Osteoblast (primary cell): ENCODE measurements around the gene TGM3. TPM values are rescaled to one million over a fixed set of nuclear protein-coding genes. Genes with fewer than 3 reads are reported as not detected.

Source experiments
- DNase-seq: peaks from one replicate; pipeline ENCODE4 v3.0.0; 2011; ENCODE audit warnings: low spot score, mixed read lengths; ENCODE audit not compliant: insufficient read length; ENCODE audit errors: missing footprints
- H2AFZ ChIP-seq: 2 replicates; pipeline ENCODE4 v1.6.0; 2011; ENCODE audit warnings: mild to moderate bottlenecking, low read length
- H3K27ac ChIP-seq: 2 replicates; pipeline ENCODE4 v1.5.1; 2011; ENCODE audit warnings: mild to moderate bottlenecking, low read depth, low read length, moderate library complexity
- H3K27me3 ChIP-seq: 2 replicates; pipeline ENCODE4 v1.6.0; 2012; ENCODE audit warnings: mild to moderate bottlenecking, control low read depth, inconsistent platforms, low read length, moderate library complexity; ENCODE audit not compliant: insufficient read depth
- H3K36me3 ChIP-seq: 2 replicates; pipeline ENCODE4 v1.5.1; 2011; ENCODE audit warnings: mild to moderate bottlenecking, low read length, control low read depth, moderate library complexity; ENCODE audit not compliant: insufficient read depth
- H3K4me1 ChIP-seq: 2 replicates; pipeline ENCODE4 v1.5.1; 2011; ENCODE audit warnings: mild to moderate bottlenecking, low read length, control low read depth, moderate library complexity; ENCODE audit not compliant: insufficient read depth
- H3K4me2 ChIP-seq: 2 replicates; pipeline ENCODE4 v1.6.0; 2011; ENCODE audit warnings: mild to moderate bottlenecking, low read length; ENCODE audit not compliant: insufficient read depth
- H3K4me3 ChIP-seq: fragments of 200-600 bp; sonication (generic); 3 replicates; pipeline ENCODE4 v1.5.1; 2012; ENCODE audit warnings: mild to moderate bottlenecking, low read length, inconsistent platforms; ENCODE audit not compliant: insufficient read depth
- H3K79me2 ChIP-seq: 2 replicates; pipeline ENCODE4 v1.6.0; 2012; ENCODE audit warnings: mild to moderate bottlenecking, low read length, control low read depth, inconsistent platforms; ENCODE audit not compliant: insufficient read depth
- H3K9me3 ChIP-seq: 2 replicates; pipeline ENCODE4 v1.5.1; 2011; ENCODE audit warnings: low read depth, low read length, control low read depth
- H4K20me1 ChIP-seq: 2 replicates; pipeline ENCODE4 v1.6.0; 2012; ENCODE audit warnings: mild to moderate bottlenecking, low read length, control low read depth; ENCODE audit not compliant: insufficient read depth
- total RNA-seq: library from RNA; depleted of rRNA; stranded (reverse); fragments of >200 nt; gene quantifications from 2 replicates; pipeline ENCODE4 v1.2.3, GENCODE V29; 2012
- TF ChIP-seq, protein P1 (sequence below): IDR thresholded peaks from 2 replicates; pipeline ENCODE4 v1.5.1; 2011; ENCODE audit warnings: mild to moderate bottlenecking, low read depth, low read length, moderate library complexity; ENCODE audit errors: extremely low read depth

The TGM3 gene
- total RNA-seq, 1 donor = not detected

DNA sequence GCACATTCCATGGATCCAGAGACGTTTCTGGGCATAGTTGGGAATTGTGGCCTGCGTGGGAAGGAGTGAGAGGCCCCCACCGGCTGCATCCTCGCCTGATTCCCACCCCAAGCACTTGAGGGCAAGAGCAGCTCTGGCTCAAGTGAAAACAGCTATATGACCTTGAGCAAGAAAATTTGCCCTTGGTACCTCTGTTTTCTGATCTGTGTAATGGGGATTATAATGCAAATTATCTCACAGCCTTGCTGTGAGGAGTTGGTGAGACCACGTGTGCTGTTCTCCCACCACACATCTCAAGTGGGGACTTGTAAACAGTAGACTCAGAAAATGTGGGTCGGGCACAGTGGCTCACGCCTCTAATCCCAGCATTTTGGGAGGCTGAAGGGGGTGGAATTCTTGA lies 85.5 kb downstream of the TGM3 start:
- Histone ChIP-seq H4K20me1 (no peaks in the 10 kb centered on the region), H3K27me3 (peaks cover 3% of the 10 kb centered on the region), H3K4me1 (peaks cover 2% of the 10 kb centered on the region), H3K4me3 (no peak overlapping the region), H3K27ac (no peak overlapping the region), H3K36me3 (no peaks in the 10 kb centered on the region), H3K9me3 (no peaks in the 10 kb centered on the region), H3K79me2 (no peaks in the 10 kb centered on the region), H3K4me2 (no peak overlapping the region), H2AFZ (no peak overlapping the region)
- TF ChIP-seq, protein P1, sequence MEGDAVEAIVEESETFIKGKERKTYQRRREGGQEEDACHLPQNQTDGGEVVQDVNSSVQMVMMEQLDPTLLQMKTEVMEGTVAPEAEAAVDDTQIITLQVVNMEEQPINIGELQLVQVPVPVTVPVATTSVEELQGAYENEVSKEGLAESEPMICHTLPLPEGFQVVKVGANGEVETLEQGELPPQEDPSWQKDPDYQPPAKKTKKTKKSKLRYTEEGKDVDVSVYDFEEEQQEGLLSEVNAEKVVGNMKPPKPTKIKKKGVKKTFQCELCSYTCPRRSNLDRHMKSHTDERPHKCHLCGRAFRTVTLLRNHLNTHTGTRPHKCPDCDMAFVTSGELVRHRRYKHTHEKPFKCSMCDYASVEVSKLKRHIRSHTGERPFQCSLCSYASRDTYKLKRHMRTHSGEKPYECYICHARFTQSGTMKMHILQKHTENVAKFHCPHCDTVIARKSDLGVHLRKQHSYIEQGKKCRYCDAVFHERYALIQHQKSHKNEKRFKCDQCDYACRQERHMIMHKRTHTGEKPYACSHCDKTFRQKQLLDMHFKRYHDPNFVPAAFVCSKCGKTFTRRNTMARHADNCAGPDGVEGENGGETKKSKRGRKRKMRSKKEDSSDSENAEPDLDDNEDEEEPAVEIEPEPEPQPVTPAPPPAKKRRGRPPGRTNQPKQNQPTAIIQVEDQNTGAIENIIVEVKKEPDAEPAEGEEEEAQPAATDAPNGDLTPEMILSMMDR = no peak
- DNase-seq = no peak

DNA sequence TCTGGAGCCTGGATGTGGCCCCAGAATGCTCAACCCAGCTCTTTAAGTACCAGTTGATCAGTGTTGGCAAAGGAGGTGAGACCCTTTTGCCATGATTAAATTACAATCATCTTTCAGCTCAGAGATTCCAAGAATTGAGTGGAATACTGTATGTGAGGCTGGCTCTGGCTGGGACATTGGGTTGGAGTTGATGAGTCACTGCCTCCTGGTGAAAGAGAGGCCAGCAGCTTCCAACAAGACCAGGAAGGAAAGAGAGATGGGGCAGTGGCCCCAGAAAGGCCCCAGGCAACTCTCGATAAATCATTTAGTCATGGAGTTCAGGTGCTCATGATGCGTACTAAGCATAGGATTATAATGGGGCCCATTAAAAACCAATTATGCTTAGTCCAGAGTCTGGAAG lies 87.0 kb downstream of the TGM3 start:
- no peak overlapping the region for H2AFZ ChIP-seq
- H3K36me3 ChIP-seq = no peaks in the 10 kb centered on the region
- H3K27ac ChIP-seq = no peak overlapping the region
- TF ChIP-seq, protein P1 = no peak
- H3K4me2 ChIP-seq = no peak overlapping the region
- no peaks in the 10 kb centered on the region for H3K9me3 ChIP-seq
- peaks cover 11% of the 10 kb centered on the region for H3K4me1 ChIP-seq
- peaks cover 2% of the 10 kb centered on the region for H3K27me3 ChIP-seq
- H3K4me3 ChIP-seq = no peak overlapping the region
- peak; percentile 5 for DNase-seq
- no peaks in the 10 kb centered on the region for H3K79me2 ChIP-seq
- H4K20me1 ChIP-seq = no peaks in the 10 kb centered on the region

DNA sequence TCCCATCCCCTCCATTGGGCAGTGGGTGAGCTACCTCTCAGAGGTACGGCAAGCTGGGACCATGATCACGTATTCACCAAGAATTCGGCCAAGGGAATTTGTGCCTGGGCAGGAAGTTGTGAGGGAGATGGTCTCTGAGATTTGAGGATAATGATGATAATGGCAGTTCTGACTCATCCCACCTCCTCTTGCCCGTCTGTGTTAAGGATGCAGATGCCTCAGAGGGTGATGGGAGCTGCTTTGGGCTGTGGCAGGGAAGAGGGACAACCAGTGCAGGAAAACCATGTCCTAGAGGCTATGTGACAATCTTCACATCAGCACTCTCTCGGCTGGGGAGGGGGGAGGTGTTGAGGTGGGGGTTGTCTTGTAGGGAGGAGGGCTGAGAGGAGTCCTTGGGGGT lies 89.2 kb downstream of the TGM3 start:
- Histone ChIP-seq H3K4me2 (no peak overlapping the region), H3K4me3 (no peak overlapping the region), H3K79me2 (no peaks in the 10 kb centered on the region), H3K27ac (no peak overlapping the region), H2AFZ (no peak overlapping the region), H3K9me3 (no peaks in the 10 kb centered on the region), H3K36me3 (no peaks in the 10 kb centered on the region), H3K4me1 (peaks cover 11% of the 10 kb centered on the region), H3K27me3 (no peaks in the 10 kb centered on the region), H4K20me1 (no peaks in the 10 kb centered on the region)
- TF ChIP-seq, protein P1 = no peak
- DNase-seq = peak; percentile 46

DNA sequence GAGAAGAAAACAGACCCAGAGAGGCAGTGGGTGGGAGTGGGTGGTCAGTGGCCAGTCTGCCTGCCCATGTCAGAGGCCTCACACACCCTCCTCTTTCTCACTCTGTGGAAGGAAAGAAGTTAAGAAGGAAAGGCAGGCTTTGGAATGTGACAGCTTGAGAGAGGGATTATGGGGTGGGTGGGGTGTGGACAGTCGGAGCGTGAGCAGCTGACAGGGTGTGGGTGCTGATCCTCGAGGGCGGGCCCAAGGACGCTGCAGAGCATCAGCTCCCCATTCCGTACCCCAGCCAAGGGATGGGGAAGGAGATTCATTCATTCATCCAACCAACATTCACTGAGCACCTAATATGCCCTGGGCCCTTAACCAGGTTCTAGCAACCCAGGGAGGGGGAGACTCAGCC lies 89.7 kb downstream of the TGM3 start:
- peaks cover 11% of the 10 kb centered on the region for H3K4me1 ChIP-seq
- H4K20me1 ChIP-seq = no peaks in the 10 kb centered on the region
- H3K4me3 ChIP-seq = no peak overlapping the region
- TF ChIP-seq, protein P1 = no peak
- H2AFZ ChIP-seq = no peak overlapping the region
- no peaks in the 10 kb centered on the region for H3K36me3 ChIP-seq
- no peak overlapping the region for H3K4me2 ChIP-seq
- no peaks in the 10 kb centered on the region for H3K27me3 ChIP-seq
- H3K79me2 ChIP-seq = no peaks in the 10 kb centered on the region
- H3K9me3 ChIP-seq = no peaks in the 10 kb centered on the region
- no peak overlapping the region for H3K27ac ChIP-seq
- DNase-seq = peak; percentile 58
